SK-N-SH (cell line): ENCODE data around the gene ZMPSTE24. TPM values are rescaled to one million over a fixed set of nuclear protein-coding genes. Genes with fewer than 3 reads are reported as not detected.

Experiments
- CTCF ChIA-PET: fragments of 300-600, 350-600 bp; formaldehyde crosslinking; extraction: SDS; loops from one replicate; lab custom pipeline; 2021; lab: Yijun Ruan, JAX
- POLR2A ChIA-PET: fragments of 350-600 bp; sonication (Branson Sonifier 250); formaldehyde crosslinking; extraction: SDS; loops from one replicate; lab custom pipeline; 2020; ENCODE audit warnings: antibody characterized with exemption, inconsistent platforms; lab: Yijun Ruan, JAX
- DNase-seq: peaks from one replicate; pipeline ENCODE4 v3.0.0; 2012
- H2AFZ ChIP-seq: fragments of 200-600 bp; sonication (generic); 2 replicates; pipeline ENCODE4 v1.8.1; 2016; ENCODE audit warnings: antibody characterized with exemption, mild to moderate bottlenecking, low read depth
- H3F3A ChIP-seq: fragments of 200-600 bp; sonication (generic); replicated peaks from 2 replicates; pipeline ENCODE3; 2016; ENCODE audit warnings: antibody characterized with exemption, mild to moderate bottlenecking; ENCODE audit not compliant: insufficient read depth
- H3K27ac ChIP-seq, 2 experiments: fragments of 200-500 bp in 1 of 2; fragments of 200-600 bp in 1 of 2; sonication (Bioruptor generic) in 1 of 2; sonication (generic), shearing (Covaris generic) in 1 of 2; 2 replicates each; pipeline versions ENCODE4 v1.5.1 to v1.6.1; 2014 to 2016; ENCODE audit warnings: low read depth in 2 of 2, inconsistent platforms in 1 of 2, low read length in 1 of 2, mild to moderate bottlenecking in 1 of 2, mixed read lengths in 1 of 2
- H3K27me3 ChIP-seq: fragments of 200-600 bp; sonication (generic), shearing (Covaris generic); 2 replicates; pipeline ENCODE4 v1.6.1; 2016; ENCODE audit warnings: mixed run types; ENCODE audit not compliant: insufficient read depth
- H3K36me3 ChIP-seq, 2 experiments: fragments of 200-500 bp in 1 of 2; fragments of 200-600 bp in 1 of 2; sonication (Bioruptor generic) in 1 of 2; sonication (generic) in 1 of 2; replicated peaks in 1 of 2; 2 replicates each; pipeline versions ENCODE3 to v1.5.1; 2014 to 2016; ENCODE audit warnings: low read length in 1 of 2, mild to moderate bottlenecking in 1 of 2; ENCODE audit not compliant: insufficient read depth in 2 of 2, control insufficient read depth in 1 of 2
- H3K4me1 ChIP-seq, 2 experiments: fragments of 200-500 bp in 1 of 2; fragments of 200-600 bp in 1 of 2; sonication (Bioruptor generic) in 1 of 2; sonication (generic), shearing (Covaris generic) in 1 of 2; 2 replicates each; pipeline versions ENCODE4 v1.5.1 to v1.6.1; 2014 to 2016; ENCODE audit warnings: low read depth in 1 of 2, low read length in 1 of 2, mixed run types in 1 of 2; ENCODE audit not compliant: insufficient read depth in 2 of 2, control insufficient read depth in 1 of 2
- H3K4me2 ChIP-seq: fragments of 200-600 bp; sonication (generic), shearing (Covaris generic); 2 replicates; pipeline ENCODE4 v1.6.1; 2017; ENCODE audit warnings: mixed run types
- H3K4me3 ChIP-seq, 2 experiments: fragments of 200-500 bp in 1 of 2; fragments of 200-600 bp in 1 of 2; sonication (Bioruptor generic) in 1 of 2; sonication (generic), shearing (Covaris generic) in 1 of 2; 2 replicates each; pipeline versions ENCODE4 v1.5.1 to v1.8.1; 2014 to 2016; ENCODE audit warnings: low read depth in 2 of 2, inconsistent platforms in 1 of 2, low read length in 1 of 2, mild to moderate bottlenecking in 1 of 2, mixed read lengths in 1 of 2, moderate library complexity in 1 of 2
- H3K79me2 ChIP-seq: fragments of 200-600 bp; sonication (generic); 2 replicates; pipeline ENCODE4 v1.8.1; 2017; ENCODE audit warnings: mild to moderate bottlenecking; ENCODE audit not compliant: insufficient read depth
- H3K9ac ChIP-seq: fragments of 200-600 bp; sonication (generic); 2 replicates; pipeline ENCODE4 v1.6.1; 2017; ENCODE audit warnings: mixed run types
- H3K9me2 ChIP-seq: fragments of 200-600 bp; sonication (generic); 2 replicates; pipeline ENCODE4 v1.6.1; 2017; ENCODE audit warnings: mixed run types
- H3K9me3 ChIP-seq: fragments of 200-600 bp; sonication (generic); 2 replicates; pipeline ENCODE4 v1.6.1; 2017; ENCODE audit warnings: mixed run types, mild to moderate bottlenecking, moderate library complexity
- H4K20me1 ChIP-seq: fragments of 200-600 bp; sonication (generic); 2 replicates; pipeline ENCODE4 v1.6.1; 2017; ENCODE audit warnings: mild to moderate bottlenecking, mixed run types; ENCODE audit not compliant: insufficient read depth
- CHD2 ChIP-seq: fragments of 150-350 bp; IDR thresholded peaks from 2 replicates; pipeline ENCODE4 v1.6.1; 2018; ENCODE audit warnings: low read length; ENCODE audit not compliant: partially characterized antibody
- ELF1 ChIP-seq: IDR thresholded peaks from 2 replicates; pipeline ENCODE4 v1.4.0; 2012
- EP300 ChIP-seq, 2 experiments: IDR thresholded peaks; 2 replicates each; pipeline versions ENCODE4 v1.4.0 to v1.6.1; 2012; ENCODE audit warnings: borderline replicate concordance in 1 of 2, low read depth in 1 of 2, low read length in 1 of 2
- EZH2phosphoT487 ChIP-seq: fragments of 200-600 bp; sonication (generic); IDR thresholded peaks from 2 replicates; pipeline ENCODE4 v1.6.1; 2017; ENCODE audit warnings: low read depth, mixed run types, mild to moderate bottlenecking, antibody characterized with exemption, moderate library complexity, borderline replicate concordance
- FOSL2 ChIP-seq: IDR thresholded peaks from 2 replicates; pipeline ENCODE4 v1.4.0; 2012; ENCODE audit warnings: low read depth, mild to moderate bottlenecking, moderate library complexity, borderline replicate concordance
- FOXJ3 ChIP-seq: sonication (generic); formaldehyde crosslinking; IDR thresholded peaks from 2 replicates; pipeline ENCODE4 v1.5.1; 2020; ENCODE audit warnings: mild to moderate bottlenecking, missing genetic modification reagents
- FOXM1 ChIP-seq: IDR thresholded peaks from 2 replicates; pipeline ENCODE4 v1.4.0; 2012; ENCODE audit warnings: low read depth, mild to moderate bottlenecking
- GABPA ChIP-seq: IDR thresholded peaks from 2 replicates; pipeline ENCODE4 v1.4.0; 2012; ENCODE audit warnings: low read depth, mild to moderate bottlenecking
- GATA2 ChIP-seq: sonication (generic); formaldehyde crosslinking; IDR thresholded peaks from 2 replicates; pipeline ENCODE4 v1.5.0; 2020; ENCODE audit warnings: mild to moderate bottlenecking, missing genetic modification reagents
- JUND ChIP-seq: IDR thresholded peaks from 2 replicates; pipeline ENCODE4 v1.4.0; 2012
- MEF2A ChIP-seq: IDR thresholded peaks from 2 replicates; pipeline ENCODE4 v1.4.0; 2012; ENCODE audit warnings: low read depth, borderline replicate concordance
- MXI1 ChIP-seq: IDR thresholded peaks from 2 replicates; pipeline ENCODE4 v1.6.1; 2012; ENCODE audit warnings: mild to moderate bottlenecking, low read depth, low read length, improper control_type of control experiment
- POLR2AphosphoS5 ChIP-seq: IDR thresholded peaks from 2 replicates; pipeline ENCODE4 v1.6.1; 2012; ENCODE audit warnings: low read depth, low read length
- RAD21 ChIP-seq: IDR thresholded peaks from 2 replicates; pipeline ENCODE4 v1.6.1; 2012; ENCODE audit warnings: mild to moderate bottlenecking, low read length
- RCOR1 ChIP-seq: fragments of 150-350 bp; IDR thresholded peaks from 2 replicates; pipeline ENCODE4 v1.6.1; 2017; ENCODE audit warnings: antibody characterized with exemption, low read length
- RXRA ChIP-seq: IDR thresholded peaks from 2 replicates; pipeline ENCODE4 v1.4.0; 2012; ENCODE audit warnings: low read depth, mild to moderate bottlenecking, borderline replicate concordance
- SMC3 ChIP-seq: IDR thresholded peaks from 2 replicates; pipeline ENCODE4 v1.6.1; 2012; ENCODE audit warnings: low read depth, low read length, improper control_type of control experiment
- TAF1 ChIP-seq: IDR thresholded peaks from 2 replicates; pipeline ENCODE4 v1.6.1; 2012; ENCODE audit warnings: low read depth, mild to moderate bottlenecking, low read length, moderate library complexity, borderline replicate concordance
- YY1 ChIP-seq: IDR thresholded peaks from 2 replicates; pipeline ENCODE4 v1.4.0; 2012; ENCODE audit warnings: low read depth, mild to moderate bottlenecking
- ZBTB33 ChIP-seq: IDR thresholded peaks from 2 replicates; pipeline ENCODE4 v1.4.0; 2012; ENCODE audit warnings: low read depth, borderline replicate concordance
- WGBS: methylation state at CpG from one replicate; pipeline ENCODE4 v1.1.6; 2017; ENCODE audit warnings: low lambda C conversion rate; 5-methylcytosine and 5-hydroxymethylcytosine counted together
- polyA plus RNA-seq, 3 experiments: library from polyadenylated mRNA; depleted of rRNA; stranded (reverse); fragments of >200 nt; gene quantifications; 2 replicates each; pipeline ENCODE4 v1.2.3, GENCODE V29; 2012
- TF ChIP-seq, protein P1 (sequence below): IDR thresholded peaks from 2 replicates; pipeline ENCODE4 v1.4.0; 2012; ENCODE audit warnings: low read depth
- TF ChIP-seq, protein P2 (sequence below): IDR thresholded peaks from 2 replicates; pipeline ENCODE4 v1.4.0; 2012; ENCODE audit warnings: low read depth, borderline replicate concordance
- TF ChIP-seq, protein P3 (sequence below): fragments of 150-350 bp; IDR thresholded peaks from 2 replicates; pipeline ENCODE4 v1.6.1; 2016; ENCODE audit warnings: mild to moderate bottlenecking, low read depth, low read length

ZMPSTE24 gene
- polyA plus RNA-seq, 1 of the 3 experiments (the other 2 are of a cell fraction): 13.7 TPM

DNA sequence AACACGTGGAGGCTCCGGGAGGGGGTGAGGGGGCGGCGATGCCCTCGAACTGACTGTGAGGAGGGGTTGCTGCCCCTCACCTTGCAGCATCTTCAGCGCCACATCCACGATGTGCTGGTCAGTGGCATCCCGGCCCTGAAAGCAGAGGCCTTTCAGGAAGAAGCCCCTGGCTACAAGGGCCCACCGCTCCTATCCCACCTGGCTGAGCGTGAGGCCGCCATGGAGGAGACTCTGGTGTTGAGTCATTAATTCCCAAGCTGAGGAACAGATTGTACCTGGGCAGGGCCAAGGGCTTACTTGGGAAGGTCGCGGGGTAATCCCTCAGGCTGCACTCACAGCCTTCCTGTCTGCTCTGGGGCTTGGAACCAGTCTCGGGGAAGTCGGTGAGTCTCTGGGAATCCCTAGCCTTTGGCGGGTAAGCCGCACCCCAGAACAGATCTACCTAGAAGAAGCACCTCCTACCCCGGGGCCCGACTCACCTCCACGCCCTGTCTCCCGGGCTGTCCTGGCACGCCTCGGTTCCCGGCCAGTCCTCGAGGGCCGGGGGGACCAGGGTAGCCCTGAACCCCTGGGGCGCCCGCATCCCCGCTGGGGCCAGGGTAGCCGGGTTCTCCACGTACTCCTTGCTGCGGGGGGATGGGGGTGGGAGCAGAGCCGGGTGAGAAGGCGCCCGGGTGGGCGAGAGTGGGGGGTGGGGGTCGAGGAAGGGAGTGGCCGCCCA, 45.2 kb downstream of the ZMPSTE24 start:
- Histone ChIP-seq H3K9me2 (no peaks in the 10 kb centered on the region), H3F3A (no peaks in the 10 kb centered on the region), H3K4me2 (no peak overlapping the region), H3K9me3 (no peaks in the 10 kb centered on the region), H3K27ac (no peak overlapping the region), H3K9ac (no peak overlapping the region), H3K79me2 (no peaks in the 10 kb centered on the region), H3K27me3 (no peaks in the 10 kb centered on the region), H3K4me3 (no peak overlapping the region), H4K20me1 (no peaks in the 10 kb centered on the region), H3K4me1 (no peaks in the 10 kb centered on the region; a peak in 1 of 4 replicates), H2AFZ (no peak overlapping the region), H3K36me3 (no peaks in the 10 kb centered on the region)
- WGBS: 87% methylated on average over 20 of the region's 38 CpGs
- TF ChIP-seq RAD21: no peak
- TF ChIP-seq POLR2AphosphoS5: no peak
- no peak for TF ChIP-seq FOXM1
- TF ChIP-seq FOSL2: no peak
- TF ChIP-seq JUND: no peak
- TF ChIP-seq YY1: no peak
- no peak for TF ChIP-seq TAF1
- TF ChIP-seq, protein P1, sequence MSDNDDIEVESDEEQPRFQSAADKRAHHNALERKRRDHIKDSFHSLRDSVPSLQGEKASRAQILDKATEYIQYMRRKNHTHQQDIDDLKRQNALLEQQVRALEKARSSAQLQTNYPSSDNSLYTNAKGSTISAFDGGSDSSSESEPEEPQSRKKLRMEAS: no peak
- TF ChIP-seq GABPA: no peak
- TF ChIP-seq, protein P2, sequence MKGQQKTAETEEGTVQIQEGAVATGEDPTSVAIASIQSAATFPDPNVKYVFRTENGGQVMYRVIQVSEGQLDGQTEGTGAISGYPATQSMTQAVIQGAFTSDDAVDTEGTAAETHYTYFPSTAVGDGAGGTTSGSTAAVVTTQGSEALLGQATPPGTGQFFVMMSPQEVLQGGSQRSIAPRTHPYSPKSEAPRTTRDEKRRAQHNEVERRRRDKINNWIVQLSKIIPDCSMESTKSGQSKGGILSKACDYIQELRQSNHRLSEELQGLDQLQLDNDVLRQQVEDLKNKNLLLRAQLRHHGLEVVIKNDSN: no peak
- TF ChIP-seq FOXJ3 (CRISPR knock-in tag): no peak
- no peak for TF ChIP-seq SMC3
- no peak for TF ChIP-seq ELF1
- TF ChIP-seq MXI1: no peak
- ChIA-PET POLR2A (no interaction called here), CTCF (interaction anchor here (1.3 to 3.6 kb wide), 2 partner anchors 12 to 159 kb away, joined by 3 to 22 read pairs; no protein-coding TSS in a partner anchor)
- DNase-seq: no peak

DNA sequence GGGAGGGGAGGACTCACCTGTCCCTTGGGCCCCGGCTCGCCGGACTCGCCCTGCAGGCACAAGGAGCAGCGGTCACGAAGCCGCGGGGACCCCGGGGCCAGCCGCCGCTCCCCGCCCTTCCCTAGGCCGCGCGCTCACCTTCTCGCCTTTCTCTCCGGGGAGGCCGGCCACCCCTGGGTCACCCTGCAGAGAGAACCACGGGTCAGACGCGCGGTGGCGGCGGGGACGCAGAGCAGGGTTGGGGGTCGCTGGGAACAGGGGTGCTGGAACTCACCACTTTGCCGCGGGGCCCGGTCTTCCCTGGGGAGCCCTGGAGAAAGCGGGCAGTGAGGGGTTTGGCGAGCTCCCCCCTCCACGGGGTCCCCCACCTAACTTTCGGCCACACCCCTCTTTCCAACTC, 45.8 kb downstream of the ZMPSTE24 start:
- Histone ChIP-seq H4K20me1 (no peaks in the 10 kb centered on the region), H3K79me2 (no peaks in the 10 kb centered on the region), H3K36me3 (no peaks in the 10 kb centered on the region), H3K4me2 (no peak overlapping the region), H3K9me2 (no peaks in the 10 kb centered on the region), H3K4me1 (no peaks in the 10 kb centered on the region; a peak in 1 of 4 replicates), H3K4me3 (no peak overlapping the region), H3K27ac (no peak overlapping the region), H3F3A (no peaks in the 10 kb centered on the region), H3K9me3 (no peaks in the 10 kb centered on the region), H3K9ac (no peak overlapping the region), H3K27me3 (no peaks in the 10 kb centered on the region), H2AFZ (no peak overlapping the region)
- CTCF ChIA-PET: interaction anchor here (1.3 to 3.6 kb wide), 2 partner anchors 11 to 160 kb away, joined by 3 to 22 read pairs; no protein-coding TSS in a partner anchor
- no peak for TF ChIP-seq RCOR1
- no peak for TF ChIP-seq MEF2A
- TF ChIP-seq EP300 (IDR thresholded peaks at IDR 0.05; ENCODE audit: borderline replicate concordance in 1 of 2, low read depth in 1 of 2, low read length in 1 of 2): no peak
- no peak for TF ChIP-seq FOXM1
- no peak for TF ChIP-seq FOXJ3 (CRISPR knock-in tag)
- no peak for TF ChIP-seq GATA2
- TF ChIP-seq GABPA: no peak
- TF ChIP-seq ELF1: no peak
- TF ChIP-seq, protein P3, sequence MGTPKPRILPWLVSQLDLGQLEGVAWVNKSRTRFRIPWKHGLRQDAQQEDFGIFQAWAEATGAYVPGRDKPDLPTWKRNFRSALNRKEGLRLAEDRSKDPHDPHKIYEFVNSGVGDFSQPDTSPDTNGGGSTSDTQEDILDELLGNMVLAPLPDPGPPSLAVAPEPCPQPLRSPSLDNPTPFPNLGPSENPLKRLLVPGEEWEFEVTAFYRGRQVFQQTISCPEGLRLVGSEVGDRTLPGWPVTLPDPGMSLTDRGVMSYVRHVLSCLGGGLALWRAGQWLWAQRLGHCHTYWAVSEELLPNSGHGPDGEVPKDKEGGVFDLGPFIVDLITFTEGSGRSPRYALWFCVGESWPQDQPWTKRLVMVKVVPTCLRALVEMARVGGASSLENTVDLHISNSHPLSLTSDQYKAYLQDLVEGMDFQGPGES: no peak
- TF ChIP-seq FOSL2: no peak
- no peak for TF ChIP-seq YY1
- TF ChIP-seq CHD2: no peak
- TF ChIP-seq ZBTB33: no peak
- no peak for TF ChIP-seq RXRA
- no peak for TF ChIP-seq EZH2phosphoT487
- no peak for DNase-seq
- POLR2A ChIA-PET: no interaction called here
- 89% methylated on average over 15 of the region's 33 CpGs for WGBS
